Body of pancreas (tissue), 4 donors: ENCODE results near the gene SNX17. TPM values are rescaled to one million over a fixed set of nuclear protein-coding genes. Genes with fewer than 3 reads are reported as not detected.
A peak's percentile ranks its signal among the peaks of the same experiment; 100 is the strongest.

Source experiments
- ATAC-seq: fragments of 150-250 bp; one replicate; pipeline ENCODE4 v1.9.1; 2016
- DNase-seq, 4 donors: peaks; one replicate each; pipeline ENCODE4 v3.0.0-alpha.2; 2019
- H3K27ac ChIP-seq, 4 donors: fragments of 200-600 bp; sonication (generic); 1 replicate in 3 of 4; 2 replicates in 1 of 4; pipeline versions ENCODE4 v1.5.1 to v1.6.1; 2016 to 2019; ENCODE audit warnings: mild to moderate bottlenecking in 1 of 4, mixed read lengths in 1 of 4, moderate library complexity in 1 of 4
- H3K27me3 ChIP-seq, 2 donors: fragments of 200-600 bp; sonication (generic); one replicate each; pipeline ENCODE4 v1.6.0; 2016; ENCODE audit warnings: mild to moderate bottlenecking in 1 of 2
- H3K36me3 ChIP-seq, 2 donors: fragments of 200-600 bp; sonication (generic); replicated peaks in 1 of 2; 2 replicates each; pipeline ENCODE4 v1.5.1; 2016; ENCODE audit warnings: low read depth in 2 of 2; ENCODE audit not compliant: insufficient read depth in 1 of 2
- H3K4me1 ChIP-seq: fragments of 200-600 bp; sonication (generic); one replicate; pipeline ENCODE4 v1.6.0; 2016
- H3K4me3 ChIP-seq, 2 donors: fragments of 200-600 bp; sonication (generic); 1 replicate in 1 of 2; 2 replicates in 1 of 2; pipeline ENCODE4 v1.5.1; 2016 to 2019
- H3K9me3 ChIP-seq, 3 donors: fragments of 200-600 bp; sonication (generic); 1 replicate in 2 of 3; 2 replicates in 1 of 3; pipeline ENCODE4 v1.5.1; 2016
- CTCF ChIP-seq, 7 experiments: fragments of 450-650 bp in 4 of 7; fragments of 200-600 bp in 3 of 7; sonication (generic) in 3 of 7; IDR thresholded peaks; one replicate each; pipeline ENCODE4 v1.5.1; 2016 to 2019; ENCODE audit warnings: antibody characterized with exemption in 7 of 7
- POLR2A ChIP-seq, 3 donors: fragments of 450-650 bp; IDR thresholded peaks; one replicate each; pipeline ENCODE4 v1.6.1; 2016; ENCODE audit warnings: antibody characterized with exemption in 3 of 3, mild to moderate bottlenecking in 2 of 3
- WGBS, 2 donors: methylation state at CpG; one replicate each; pipeline ENCODE4 v1.1.5; 2017; 5-methylcytosine and 5-hydroxymethylcytosine counted together
- intact Hi-C: fragments of 100-400 bp; cut with DNase I; formaldehyde crosslinking; loops from one replicate; pipeline ENCODE4 v1.15.1; 2023
- total RNA-seq, 2 donors: library from RNA; depleted of rRNA; stranded (reverse); fragments of >200 nt; gene quantifications; one replicate each; pipeline ENCODE4 v1.1.0, GENCODE V29; 2016

SNX17 gene
- total RNA-seq, 2 donors from 2014 or later = 50.4 to 70.8 TPM

GRCh38 chr2:27378096-27378808, 7.8 kb downstream of the SNX17 start:
- no peak overlapping the region for H3K27ac ChIP-seq
- intact Hi-C loops = no loop called here
- peaks cover 29% of the 10 kb centered on the region for H3K4me1 ChIP-seq
- TF ChIP-seq POLR2A (IDR thresholded peaks at IDR 0.05) = no peak
- TF ChIP-seq CTCF (IDR thresholded peaks at IDR 0.05) = peak in 2 of 7 experiments; percentile 6 to 13
- no peaks in the 10 kb centered on the region for H3K27me3 ChIP-seq
- H3K4me3 ChIP-seq = no peak overlapping the region
- DNase-seq (peak in 2 of 4 donors; percentile 28 to 31), ATAC-seq (no peak)
- WGBS, 2 donors = 74 to 84% methylated on average over 16 to 28 of the region's 29 CpGs
- no peaks in the 10 kb centered on the region for H3K9me3 ChIP-seq
- H3K36me3 ChIP-seq = peaks cover 17 to 26% of the 10 kb centered on the region in 2 donors

DNA sequence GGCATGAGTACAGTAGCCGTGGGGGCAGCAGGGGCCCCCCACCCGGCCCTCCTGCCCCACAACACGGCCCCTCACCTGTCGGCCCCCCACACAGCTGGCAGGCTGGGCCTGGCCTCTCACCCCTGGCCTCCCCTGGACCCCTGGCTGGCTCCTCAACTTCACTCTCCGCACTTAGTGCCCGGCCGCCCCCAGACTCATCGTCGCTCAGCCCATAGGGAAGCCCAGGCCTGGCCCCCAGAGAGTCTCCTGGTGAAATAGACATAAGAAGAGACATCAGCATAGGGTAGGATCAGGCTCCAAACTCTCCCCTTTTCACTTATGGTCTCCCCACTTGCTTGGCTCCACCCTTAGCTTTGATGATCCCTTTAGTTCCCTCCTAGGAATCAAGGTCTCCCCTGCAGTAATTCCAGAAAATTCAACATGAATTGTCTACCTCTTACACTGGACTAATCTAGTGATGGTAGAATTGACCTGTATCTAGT, 8.4 kb downstream of the SNX17 start:
- H3K9me3 ChIP-seq = no peaks in the 10 kb centered on the region
- peak overlapping the region in 2 of 4 donors; percentile 93 for H3K27ac ChIP-seq
- WGBS, 2 donors = 83 to 88% methylated on average over 5 to 6 of the region's 9 CpGs
- intact Hi-C loops = no loop called here
- H3K36me3 ChIP-seq = peaks cover 17 to 26% of the 10 kb centered on the region in 2 donors
- no peak for ATAC-seq
- H3K4me3 ChIP-seq = no peak overlapping the region
- no peak for DNase-seq
- no peaks in the 10 kb centered on the region for H3K27me3 ChIP-seq
- peaks cover 29% of the 10 kb centered on the region for H3K4me1 ChIP-seq
- TF ChIP-seq CTCF (IDR thresholded peaks at IDR 0.05) (no peak), POLR2A (IDR thresholded peaks at IDR 0.05) (peak in 1 of 3 donors; percentile 3)

GRCh38 chr2:27379383-27379835, 9.0 kb downstream of the SNX17 start:
- DNase-seq = no peak
- peak overlapping the region; percentile 73 to 93 (median 90) for H3K27ac ChIP-seq
- intact Hi-C loops = no loop called here
- H3K9me3 ChIP-seq = no peaks in the 10 kb centered on the region
- H3K4me1 ChIP-seq = peaks cover 29% of the 10 kb centered on the region
- H3K36me3 ChIP-seq = peaks cover 17 to 28% of the 10 kb centered on the region in 2 donors
- no peak overlapping the region for H3K4me3 ChIP-seq
- no peak for ATAC-seq
- H3K27me3 ChIP-seq = no peaks in the 10 kb centered on the region
- WGBS, 2 donors = 54 to 55% methylated on average over 2 of the region's 2 CpGs
- TF ChIP-seq POLR2A (IDR thresholded peaks at IDR 0.05) (no peak), CTCF (IDR thresholded peaks at IDR 0.05) (no peak)

DNA sequence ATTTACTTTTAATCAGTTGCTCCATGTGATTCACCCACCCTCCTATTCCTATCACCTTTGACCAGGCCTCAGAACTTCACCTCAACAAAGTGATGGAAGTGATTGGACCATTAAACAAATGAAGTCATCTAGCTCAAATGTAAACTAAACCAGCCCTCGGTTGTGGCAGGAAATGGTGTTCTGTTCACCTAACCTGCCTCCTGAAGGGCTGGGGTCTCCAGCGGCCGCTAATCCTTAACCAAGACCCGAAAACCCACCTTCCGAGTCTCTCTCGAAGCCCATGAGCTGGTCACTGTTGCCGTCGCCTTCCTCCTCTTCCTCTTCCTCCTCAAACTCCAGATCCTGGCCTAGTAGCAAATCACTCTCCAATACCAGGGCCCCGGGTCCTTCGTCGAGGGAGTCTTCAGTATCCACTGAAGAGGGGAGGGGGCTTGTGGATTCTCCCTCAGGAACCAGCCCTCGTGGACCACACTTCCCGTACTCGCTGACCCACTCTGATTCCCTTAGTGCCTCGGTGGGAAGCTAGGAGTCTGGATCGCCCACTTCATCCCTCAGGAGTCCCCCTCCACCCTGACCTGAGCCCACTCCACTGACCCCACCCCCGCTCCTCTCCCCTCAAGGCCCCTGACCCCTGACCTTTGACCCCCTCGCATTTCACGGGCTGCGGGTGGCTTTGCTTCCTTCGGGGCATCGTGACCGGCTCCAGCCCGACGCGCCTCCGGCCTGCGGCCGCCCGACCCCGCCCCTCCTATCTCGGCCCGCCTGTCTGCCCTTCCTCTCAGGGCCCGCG, 9.6 kb downstream of the SNX17 start:
- Histone ChIP-seq H3K27me3 (no peaks in the 10 kb centered on the region), H3K36me3 (peaks cover 13 to 26% of the 10 kb centered on the region in 2 donors), H3K4me1 (peaks cover 29% of the 10 kb centered on the region), H3K27ac (peak overlapping the region; percentile 73 to 93 (median 90)), H3K9me3 (no peaks in the 10 kb centered on the region), H3K4me3 (peak overlapping the region; percentile 16 to 66)
- peak in 2 of 3 donors; percentile 35 to 47 for TF ChIP-seq POLR2A (IDR thresholded peaks at IDR 0.05)
- TF ChIP-seq CTCF (IDR thresholded peaks at IDR 0.05) = no peak
- 2 to 3% methylated on average over 17 to 35 of the region's 35 CpGs for WGBS, 2 donors
- DNase-seq (peak in 3 of 4 donors; percentile 55 to 65 (median 63)), ATAC-seq (peak; percentile 42)
- intact Hi-C loops = no loop called here
